Suprapubic skin (tissue), 3 donors: ENCODE results near the gene KCND3.

ENCODE experiments used
- CTCF ChIP-seq, 2 donors: fragments of 200-600 bp in 1 of 2; fragments of 450-650 bp in 1 of 2; sonication (generic) in 1 of 2; IDR thresholded peaks; one replicate each; pipeline ENCODE4 v1.5.1; 2016 to 2019; ENCODE audit warnings: antibody characterized with exemption in 2 of 2, mild to moderate bottlenecking in 1 of 2, moderate library complexity in 1 of 2
- EP300 ChIP-seq: sonication (generic); formaldehyde crosslinking; IDR thresholded peaks from one replicate; pipeline ENCODE4 v1.6.1; 2017; ENCODE audit warnings: antibody characterized with exemption

GRCh38 chr1:111747282-111747734, 242.2 kb downstream of the KCND3 start:
- TF ChIP-seq EP300 (no peak), CTCF (IDR thresholded peaks at IDR 0.05) (peak in 1 of 2 donors; percentile 26)
